ENCODE data around the gene TRAPPC5. TPM values are rescaled to one million over a fixed set of nuclear protein-coding genes. Genes with fewer than 3 reads are reported as not detected.

TRAPPC5 gene
- polyA plus RNA-seq, 3 donors from 2014 or later: 109 to 217 (median 115) TPM

- H3K36me3 Mint-ChIP-seq: no peaks in the 10 kb centered on the region
- H3K27ac Mint-ChIP-seq: peak overlapping the region in 2 of 6 donors; percentile 30 to 46
- H3K4me1 Mint-ChIP-seq: peaks cover 11 to 15% of the 10 kb centered on the region in 2 donors
- H3K9me3 Mint-ChIP-seq: no peaks in the 10 kb centered on the region
- peaks cover 3 to 11% (median 4%) of the 10 kb centered on the region in 3 donors for H3K27me3 Mint-ChIP-seq (ENCODE audit: low read depth in 3 of 3)
- no peak overlapping the region for H3K4me3 Mint-ChIP-seq
- no peak for DNase-seq
Measured at GRCh38 chr19:7654401-7654800, 26.2 kb upstream of the TRAPPC5 start.

DNA sequence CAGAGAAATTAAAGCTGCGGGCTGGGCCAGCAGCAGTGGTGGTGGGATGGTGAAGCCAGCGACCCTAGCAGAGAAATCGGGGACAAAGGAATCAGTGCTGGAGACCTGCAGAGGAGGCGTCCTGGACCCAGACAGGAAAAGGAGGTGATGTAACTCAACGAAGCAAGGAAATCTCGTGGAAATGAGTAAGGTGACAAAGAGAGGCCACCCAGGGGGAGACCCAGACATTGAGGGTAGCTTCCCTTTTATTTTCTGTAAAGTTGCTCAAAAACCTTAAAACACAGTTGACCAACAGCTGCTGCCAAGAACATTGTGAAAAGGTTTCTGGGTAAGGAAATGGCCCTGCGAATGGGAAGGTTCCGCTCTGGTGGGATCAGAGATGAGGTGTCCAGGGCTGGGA is 25.1 kb upstream of the TRAPPC5 start:
- H3K9me3 Mint-ChIP-seq: no peaks in the 10 kb centered on the region
- H3K27ac Mint-ChIP-seq: peak overlapping the region in 1 of 6 donors; percentile 55
- no peak overlapping the region for H3K4me3 Mint-ChIP-seq
- H3K36me3 Mint-ChIP-seq: no peaks in the 10 kb centered on the region
- H3K27me3 Mint-ChIP-seq (ENCODE audit: low read depth in 3 of 3): peaks cover 4 to 11% (median 4%) of the 10 kb centered on the region in 3 donors
- peaks cover 11 to 15% of the 10 kb centered on the region in 2 donors for H3K4me1 Mint-ChIP-seq
- DNase-seq: no peak

GRCh38 chr19:7657131-7657751 is 23.4 kb upstream of the TRAPPC5 start:
- Mint-ChIP-seq H3K27me3 (ENCODE audit: low read depth in 3 of 3) (peaks cover 2 to 7% (median 2%) of the 10 kb centered on the region in 3 donors), H3K27ac (no peak overlapping the region), H3K4me1 (peaks cover 7 to 9% of the 10 kb centered on the region in 2 donors), H3K9me3 (no peaks in the 10 kb centered on the region), H3K36me3 (no peaks in the 10 kb centered on the region), H3K4me3 (no peak overlapping the region)
- no peak for DNase-seq

DNA sequence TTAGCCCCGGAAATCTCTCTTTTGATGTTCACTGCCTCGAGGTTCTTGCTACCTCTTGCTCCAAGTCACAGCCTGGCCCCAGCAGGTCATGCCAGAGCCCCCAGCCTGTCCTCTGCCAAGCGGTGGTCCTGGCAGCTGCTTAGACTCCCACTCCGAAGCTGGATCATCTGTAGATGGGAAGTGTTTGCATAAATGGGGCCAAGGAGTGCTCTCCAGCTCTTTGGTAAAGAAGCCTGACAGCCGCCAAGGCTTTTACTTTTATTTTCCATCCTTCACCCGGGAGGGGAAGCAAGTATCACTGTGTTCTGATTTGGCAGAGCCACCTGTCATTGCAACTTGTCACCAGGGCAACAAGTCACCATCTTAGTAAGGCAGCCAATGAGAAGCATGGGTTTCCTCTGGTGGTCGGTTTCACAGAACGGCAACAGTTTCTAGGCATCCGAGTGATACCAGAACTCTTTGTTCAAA is 22.4 kb upstream of the TRAPPC5 start:
- Mint-ChIP-seq H3K27me3 (ENCODE audit: low read depth in 3 of 3) (peaks cover 2 to 4% (median 3%) of the 10 kb centered on the region in 3 donors), H3K4me3 (no peak overlapping the region), H3K9me3 (no peaks in the 10 kb centered on the region), H3K36me3 (no peaks in the 10 kb centered on the region), H3K4me1 (peaks cover 0 to under 1% of the 10 kb centered on the region in 2 donors), H3K27ac (peak overlapping the region in 1 of 6 donors; percentile 16)
- DNase-seq: no peak

GRCh38 chr19:7661744-7662538 is 18.7 kb upstream of the TRAPPC5 start:
- Mint-ChIP-seq H3K4me3 (no peak overlapping the region), H3K4me1 (no peaks in the 10 kb centered on the region), H3K9me3 (no peaks in the 10 kb centered on the region), H3K27ac (no peak overlapping the region), H3K36me3 (no peaks in the 10 kb centered on the region), H3K27me3 (ENCODE audit: low read depth in 3 of 3) (peaks cover 2 to 8% (median 3%) of the 10 kb centered on the region in 3 donors)
- no peak for DNase-seq

DNA sequence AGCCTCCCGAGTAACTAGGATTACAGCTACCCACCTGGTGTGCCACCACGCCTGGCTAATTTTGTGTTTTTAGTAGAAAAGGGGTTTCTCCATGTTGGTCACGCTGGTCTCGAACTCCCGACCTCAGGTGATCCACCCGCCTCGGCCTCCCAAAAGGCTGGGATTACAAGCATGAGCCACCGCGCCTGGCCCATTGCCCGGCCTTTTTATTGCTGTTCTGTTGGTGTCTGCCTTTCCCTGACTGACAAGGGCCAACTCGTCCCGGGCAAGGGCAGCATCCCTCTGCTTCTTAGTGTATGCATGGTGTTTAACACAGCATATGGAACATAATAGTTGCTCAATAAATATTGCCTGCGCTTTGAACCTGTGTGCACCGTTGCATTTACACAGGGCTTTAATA is 18.0 kb upstream of the TRAPPC5 start:
- Mint-ChIP-seq H3K4me1 (no peaks in the 10 kb centered on the region), H3K27ac (no peak overlapping the region), H3K4me3 (no peak overlapping the region), H3K9me3 (no peaks in the 10 kb centered on the region), H3K27me3 (ENCODE audit: low read depth in 3 of 3) (peaks cover 2 to 9% (median 3%) of the 10 kb centered on the region in 3 donors), H3K36me3 (no peaks in the 10 kb centered on the region)
- no peak for DNase-seq

- Mint-ChIP-seq H3K9me3 (no peaks in the 10 kb centered on the region), H3K27ac (no peak overlapping the region), H3K4me3 (no peak overlapping the region)
Measured at GRCh38 chr19:7663706-7664105, 16.9 kb upstream of the TRAPPC5 start.

DNA sequence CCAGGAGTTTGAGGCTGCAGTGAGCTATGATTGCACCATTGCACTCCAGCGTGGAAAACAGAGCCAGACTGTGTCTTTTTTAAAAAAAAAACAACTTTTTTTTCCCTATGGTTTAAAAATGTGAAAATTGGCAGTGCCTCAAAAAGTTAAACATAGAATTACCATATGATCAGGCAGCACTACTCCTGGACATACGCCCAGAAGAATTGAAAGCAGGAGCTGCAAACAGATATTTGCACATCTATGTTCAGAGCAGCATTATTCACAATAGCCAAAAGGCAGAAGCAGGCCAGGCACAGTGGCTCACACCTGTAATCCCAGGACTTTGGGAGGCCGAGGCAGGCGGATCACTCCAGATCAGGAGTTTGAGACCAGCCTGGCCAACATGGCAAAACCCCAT is 15.6 kb upstream of the TRAPPC5 start:
- H3K36me3 Mint-ChIP-seq: no peaks in the 10 kb centered on the region
- H3K27me3 Mint-ChIP-seq (ENCODE audit: low read depth in 3 of 3): peaks cover 2 to 11% (median 4%) of the 10 kb centered on the region in 3 donors
- H3K9me3 Mint-ChIP-seq: no peaks in the 10 kb centered on the region
- DNase-seq: no peak
- no peak overlapping the region for H3K27ac Mint-ChIP-seq
- H3K4me1 Mint-ChIP-seq: no peaks in the 10 kb centered on the region
- no peak overlapping the region for H3K4me3 Mint-ChIP-seq

More at GRCh38 chr19:7663706-7664105, 16.9 kb upstream of the TRAPPC5 start:
- H3K27me3 Mint-ChIP-seq (ENCODE audit: low read depth in 3 of 3): peaks cover 0 to 9% (median 2%) of the 10 kb centered on the region in 3 donors
- H3K36me3 Mint-ChIP-seq: no peaks in the 10 kb centered on the region
- H3K4me1 Mint-ChIP-seq: no peaks in the 10 kb centered on the region
- no peak for DNase-seq

- no peaks in the 10 kb centered on the region for H3K4me1 Mint-ChIP-seq
- no peak for DNase-seq
- H3K9me3 Mint-ChIP-seq: no peaks in the 10 kb centered on the region
- no peaks in the 10 kb centered on the region for H3K36me3 Mint-ChIP-seq
- no peak within 1 kb of the TSS for H3K27ac Mint-ChIP-seq
- H3K4me3 Mint-ChIP-seq: peak within 1 kb of the TSS in 1 of 5 donors; percentile 11
- peaks cover 3 to 18% (median 9%) of the 10 kb centered on the region in 3 donors for H3K27me3 Mint-ChIP-seq (ENCODE audit: low read depth in 3 of 3)
Measured at GRCh38 chr19:7668842-7669241, 11.8 kb upstream of the TRAPPC5 start, which contains the start of gene RETN. Gene RETN (plus strand): TSS chr19:7669049. CDS start chr19:7669327, 278 bp downstream.

- no peak overlapping the region for H3K4me3 Mint-ChIP-seq
- no peaks in the 10 kb centered on the region for H3K36me3 Mint-ChIP-seq
- no peaks in the 10 kb centered on the region for H3K9me3 Mint-ChIP-seq
- H3K27me3 Mint-ChIP-seq (ENCODE audit: low read depth in 3 of 3): peaks cover 3 to 20% (median 9%) of the 10 kb centered on the region in 3 donors
- no peak overlapping the region for H3K27ac Mint-ChIP-seq
- no peak for DNase-seq
- H3K4me1 Mint-ChIP-seq: peaks cover 0 to 2% of the 10 kb centered on the region in 2 donors
Measured at GRCh38 chr19:7669641-7670040, 11.0 kb upstream of the TRAPPC5 start.

- Mint-ChIP-seq H3K36me3 (no peaks in the 10 kb centered on the region), H3K4me1 (peaks cover 0 to 2% of the 10 kb centered on the region in 2 donors), H3K4me3 (peak overlapping the region in 1 of 5 donors; percentile 41), H3K9me3 (no peaks in the 10 kb centered on the region), H3K27ac (no peak overlapping the region), H3K27me3 (ENCODE audit: low read depth in 3 of 3) (peaks cover 3 to 20% (median 9%) of the 10 kb centered on the region in 3 donors)
- no peak for DNase-seq
Measured at GRCh38 chr19:7670150-7670783, 10.4 kb upstream of the TRAPPC5 start.

DNA sequence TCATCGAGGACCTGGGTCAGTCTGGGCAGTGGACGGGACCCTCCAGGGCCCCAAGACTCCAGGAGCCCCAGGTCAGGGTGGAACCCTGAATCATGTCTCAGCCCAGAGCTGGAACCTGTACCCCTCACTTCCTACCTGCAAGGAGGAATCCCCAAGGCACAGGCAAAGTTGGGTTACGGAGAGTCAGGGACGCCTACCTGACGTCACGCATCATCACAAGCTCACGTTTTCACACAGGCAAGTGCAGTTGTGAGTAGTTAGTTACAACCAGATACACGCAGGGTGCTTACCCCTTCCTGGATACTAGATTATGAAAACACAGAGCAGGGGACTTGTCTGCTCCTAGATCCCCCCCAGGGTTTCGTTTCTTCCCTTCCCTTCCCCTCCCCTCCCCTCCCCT is 9.8 kb upstream of the TRAPPC5 start:
- no peak overlapping the region for H3K4me3 Mint-ChIP-seq

GRCh38 chr19:7672522-7672921 is 8.1 kb upstream of the TRAPPC5 start:
- no peak overlapping the region for H3K4me3 Mint-ChIP-seq
- peaks cover 0 to 2% (median 0%) of the 10 kb centered on the region in 6 donors for H3K9me3 Mint-ChIP-seq
- peaks cover 8 to 18% (median 17%) of the 10 kb centered on the region in 3 donors for H3K27me3 Mint-ChIP-seq (ENCODE audit: low read depth in 3 of 3)
- no peak for DNase-seq
- H3K4me1 Mint-ChIP-seq: peaks cover 0 to 2% of the 10 kb centered on the region in 2 donors
- H3K27ac Mint-ChIP-seq: no peak overlapping the region
- no peaks in the 10 kb centered on the region for H3K36me3 Mint-ChIP-seq

More for the DNA sequence above, 9.8 kb upstream of the TRAPPC5 start:
- DNase-seq: no peak
- peaks cover 3 to 21% (median 9%) of the 10 kb centered on the region in 3 donors for H3K27me3 Mint-ChIP-seq (ENCODE audit: low read depth in 3 of 3)
- no peaks in the 10 kb centered on the region for H3K36me3 Mint-ChIP-seq
- peaks cover 0 to 2% (median 0%) of the 10 kb centered on the region in 6 donors for H3K9me3 Mint-ChIP-seq
- peaks cover 0 to 2% of the 10 kb centered on the region in 2 donors for H3K4me1 Mint-ChIP-seq
- no peak overlapping the region for H3K27ac Mint-ChIP-seq
